A673 (cell line): ENCODE data around the gene TMPRSS6. TPM values are rescaled to one million over a fixed set of nuclear protein-coding genes. Genes with fewer than 3 reads are reported as not detected.

Experiments used
- BruUV-seq: library from RNA; stranded (reverse); fragments of 400-500 nt; replicated peaks from 2 replicates; lab custom pipeline; 2021; lab: Mats Ljungman, UMichigan
- CTCF ChIA-PET: fragments of 300-600 bp; sonication (Branson Sonifier 250); formaldehyde crosslinking; loops from one replicate; lab custom pipeline; 2022; ENCODE audit warnings: antibody characterized with exemption; lab: Charles Lee
- POLR2A ChIA-PET: fragments of 300-600 bp; sonication (Branson Sonifier 250); formaldehyde crosslinking; loops from one replicate; lab custom pipeline; 2022; ENCODE audit warnings: antibody characterized with exemption; ENCODE audit not compliant: low non-redundant PET; lab: Charles Lee
- DNase-seq: peaks from one replicate; pipeline ENCODE4 v3.0.0-alpha.2; 2015; ENCODE audit warnings: low spot score
- H3K27ac ChIP-seq: fragments of 200-600 bp; sonication (generic); 2 replicates; pipeline ENCODE4 v1.5.1; 2016; ENCODE audit warnings: mixed run types, low read depth, mild to moderate bottlenecking, mixed read lengths, antibody characterized with exemption, low read length; ENCODE audit not compliant: poor library complexity, severe bottlenecking
- H3K27me3 ChIP-seq: fragments of 200-600 bp; sonication (generic); replicated peaks from 2 replicates; pipeline ENCODE4 v1.6.1; 2017; ENCODE audit warnings: mixed run types, low read depth, mild to moderate bottlenecking, mixed read lengths, antibody characterized with exemption, low read length; ENCODE audit not compliant: insufficient read depth, poor library complexity
- H3K36me3 ChIP-seq: fragments of 200-600 bp; sonication (generic); 2 replicates; pipeline ENCODE4 v1.6.1; 2016; ENCODE audit warnings: mixed run types, mild to moderate bottlenecking, mixed read lengths, antibody characterized with exemption, low read length; ENCODE audit not compliant: insufficient read depth, poor library complexity, severe bottlenecking
- H3K4me1 ChIP-seq: fragments of 200-600 bp; sonication (generic); 2 replicates; pipeline ENCODE4 v1.6.1; 2017; ENCODE audit warnings: mixed run types, mild to moderate bottlenecking, mixed read lengths, antibody characterized with exemption, low read length; ENCODE audit not compliant: insufficient read depth, poor library complexity, severe bottlenecking
- H3K4me3 ChIP-seq: fragments of 200-600 bp; sonication (generic); 2 replicates; pipeline ENCODE4 v1.5.1; 2016; ENCODE audit warnings: low read depth, mixed run types, mild to moderate bottlenecking, mixed read lengths, low read length; ENCODE audit not compliant: poor library complexity, severe bottlenecking
- H3K9me3 ChIP-seq: fragments of 200-600 bp; sonication (generic); 2 replicates; pipeline ENCODE4 v1.6.1; 2016; ENCODE audit warnings: mixed run types, low read depth, mild to moderate bottlenecking, mixed read lengths, antibody characterized with exemption, low read length; ENCODE audit not compliant: poor library complexity, severe bottlenecking
- EZH2 ChIP-seq: fragments of 200-600 bp; sonication (generic); IDR thresholded peaks from 2 replicates; pipeline ENCODE4 v1.6.1; 2017; ENCODE audit warnings: borderline replicate concordance, low read depth, mild to moderate bottlenecking, mixed read lengths, antibody characterized with exemption, low read length; ENCODE audit not compliant: poor library complexity, severe bottlenecking
- intact Hi-C: fragments of 100-400 bp; cut with micrococcal nuclease; formaldehyde crosslinking; loops from one replicate; pipeline ENCODE4 v1.10.0; 2022; ENCODE audit not compliant: unreplicated experiment
- total RNA-seq: library from RNA; stranded (reverse); gene quantifications from 2 replicates; pipeline ENCODE4 v1.2.3, GENCODE V29; 2021
- TF ChIP-seq, protein P1 (sequence below): fragments of 300-800, 200-600 bp; sonication (generic); conservative IDR thresholded peaks from 2 replicates; pipeline ENCODE4 v1.5.1; 2017; ENCODE audit warnings: low read depth, mild to moderate bottlenecking, antibody characterized with exemption, low read length, moderate library complexity, mixed read lengths

The TMPRSS6 gene
- total RNA-seq, 1 experiment from 2014 or later: not detected

DNA sequence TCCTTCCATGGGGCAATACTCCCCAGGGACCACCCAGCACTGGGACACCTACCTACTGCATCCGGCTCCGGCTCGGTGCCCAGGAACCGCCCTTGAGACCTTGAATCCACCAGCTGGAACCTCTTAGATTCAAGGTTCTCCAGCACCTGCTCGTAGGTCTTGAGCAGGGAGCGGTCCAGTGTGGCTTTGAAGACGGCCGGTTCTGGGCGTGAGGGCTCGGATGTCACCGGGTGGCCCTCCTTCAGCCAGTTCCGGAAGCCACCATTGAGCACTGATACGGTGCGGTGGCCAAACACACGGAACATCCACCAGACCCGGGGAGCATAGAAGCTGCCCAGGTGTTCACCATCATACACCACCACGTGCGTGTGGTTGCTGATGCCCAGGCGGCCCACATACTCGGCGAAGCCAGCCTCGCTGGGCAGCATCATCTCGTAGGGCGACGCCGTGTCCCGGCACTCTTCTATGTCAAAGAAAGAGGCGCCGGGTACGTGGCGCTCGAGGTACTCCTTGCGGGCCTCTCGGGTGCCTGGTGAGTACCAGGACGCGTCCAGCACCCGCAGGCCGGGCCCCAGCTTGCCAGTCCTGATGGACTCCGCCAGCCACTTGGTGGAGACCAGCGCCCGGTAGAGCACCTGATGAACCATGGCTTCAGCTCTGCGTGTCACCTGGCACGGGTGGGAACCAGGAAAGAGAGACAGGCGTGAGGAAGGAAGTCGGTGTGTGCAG, 91.3 kb downstream of the TMPRSS6 start:
- Histone ChIP-seq H3K4me1 (peaks cover 8% of the 10 kb centered on the region), H3K27me3 (no peaks in the 10 kb centered on the region), H3K27ac (peak overlapping the region; percentile 93), H3K9me3 (no peaks in the 10 kb centered on the region), H3K36me3 (no peaks in the 10 kb centered on the region), H3K4me3 (peak overlapping the region; percentile 98)
- BruUV-seq: no TSS peak
- intact Hi-C loops: no loop called here
- no peak for TF ChIP-seq EZH2
- TF ChIP-seq, protein P1, sequence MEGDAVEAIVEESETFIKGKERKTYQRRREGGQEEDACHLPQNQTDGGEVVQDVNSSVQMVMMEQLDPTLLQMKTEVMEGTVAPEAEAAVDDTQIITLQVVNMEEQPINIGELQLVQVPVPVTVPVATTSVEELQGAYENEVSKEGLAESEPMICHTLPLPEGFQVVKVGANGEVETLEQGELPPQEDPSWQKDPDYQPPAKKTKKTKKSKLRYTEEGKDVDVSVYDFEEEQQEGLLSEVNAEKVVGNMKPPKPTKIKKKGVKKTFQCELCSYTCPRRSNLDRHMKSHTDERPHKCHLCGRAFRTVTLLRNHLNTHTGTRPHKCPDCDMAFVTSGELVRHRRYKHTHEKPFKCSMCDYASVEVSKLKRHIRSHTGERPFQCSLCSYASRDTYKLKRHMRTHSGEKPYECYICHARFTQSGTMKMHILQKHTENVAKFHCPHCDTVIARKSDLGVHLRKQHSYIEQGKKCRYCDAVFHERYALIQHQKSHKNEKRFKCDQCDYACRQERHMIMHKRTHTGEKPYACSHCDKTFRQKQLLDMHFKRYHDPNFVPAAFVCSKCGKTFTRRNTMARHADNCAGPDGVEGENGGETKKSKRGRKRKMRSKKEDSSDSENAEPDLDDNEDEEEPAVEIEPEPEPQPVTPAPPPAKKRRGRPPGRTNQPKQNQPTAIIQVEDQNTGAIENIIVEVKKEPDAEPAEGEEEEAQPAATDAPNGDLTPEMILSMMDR: no peak
- DNase-seq: no peak
- ChIA-PET POLR2A (no interaction called here), CTCF (interaction anchor here (0.5 kb wide), 1 partner anchor 73 kb away, joined by 4 read pairs; no protein-coding TSS in a partner anchor)

DNA sequence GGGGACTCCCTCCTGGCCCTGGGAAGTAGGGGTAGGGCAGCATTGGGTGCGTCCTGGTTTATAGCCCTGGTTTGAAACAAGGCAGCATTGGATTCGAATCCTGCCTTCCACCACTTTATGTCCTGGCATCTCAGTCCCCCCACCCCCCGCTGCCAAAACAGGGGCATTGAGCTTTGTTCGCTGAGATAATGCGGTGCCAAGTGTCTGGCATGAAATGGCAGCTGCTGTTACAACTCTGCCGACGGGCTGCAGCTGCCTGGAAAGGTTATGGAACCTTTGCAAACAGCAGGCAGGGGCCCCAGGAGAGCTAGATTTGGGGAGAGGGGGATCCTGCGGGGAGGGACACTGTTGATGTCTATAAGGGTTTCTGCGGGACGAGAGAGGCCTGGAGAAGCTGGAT, 92.2 kb downstream of the TMPRSS6 start:
- TF ChIP-seq, protein P1: no peak
- TF ChIP-seq EZH2: no peak
- ChIA-PET POLR2A (no interaction called here), CTCF (no interaction called here)
- no peak for DNase-seq
- Histone ChIP-seq H3K4me1 (peaks cover 7% of the 10 kb centered on the region), H3K4me3 (no peak overlapping the region), H3K27ac (no peak overlapping the region), H3K27me3 (no peaks in the 10 kb centered on the region), H3K36me3 (no peaks in the 10 kb centered on the region), H3K9me3 (no peaks in the 10 kb centered on the region)
- intact Hi-C loops: no loop called here
- no TSS peak for BruUV-seq

DNA sequence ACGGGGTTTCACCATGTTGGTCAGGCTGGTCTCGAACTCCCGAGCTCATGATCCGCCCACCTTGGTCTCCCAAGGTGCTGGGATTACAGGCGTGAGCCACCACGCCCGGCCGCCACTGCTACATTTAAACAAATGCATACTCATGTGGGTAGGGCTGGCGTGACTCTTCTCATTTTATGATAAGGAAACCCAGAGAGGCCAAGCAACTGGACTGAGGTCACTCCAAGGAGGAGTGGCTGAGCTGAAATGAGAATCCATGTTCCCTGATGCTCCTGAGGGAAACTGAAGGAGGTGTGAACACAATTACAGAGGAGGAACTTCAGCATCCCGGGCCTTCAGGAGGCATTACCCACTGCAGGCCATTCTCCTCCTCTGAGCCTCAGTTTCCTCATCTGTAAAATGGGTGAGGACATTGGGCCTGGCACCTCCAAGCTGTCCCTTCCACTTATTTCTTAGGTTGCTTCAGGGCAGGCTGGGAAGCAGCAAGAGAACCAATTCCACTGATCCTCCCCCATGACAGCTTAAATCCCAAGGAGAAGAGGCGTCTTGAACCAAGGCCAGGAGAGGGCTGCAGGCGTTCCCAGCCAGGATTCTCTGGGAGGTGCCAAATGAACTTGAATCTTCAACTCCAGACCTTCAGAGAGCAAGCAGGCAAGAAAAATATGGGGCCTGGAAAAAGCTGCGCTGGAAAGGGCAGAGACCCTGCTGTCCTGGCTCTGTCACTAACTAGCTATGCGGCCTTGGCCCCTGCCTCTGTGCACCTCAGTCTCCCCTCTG, 93.2 kb downstream of the TMPRSS6 start:
- no peaks in the 10 kb centered on the region for H3K36me3 ChIP-seq
- no TSS peak for BruUV-seq
- H3K9me3 ChIP-seq: no peaks in the 10 kb centered on the region

More for the DNA sequence above, 93.2 kb downstream of the TMPRSS6 start:
- ChIA-PET CTCF (interaction anchor here (0.7 kb wide), 1 partner anchor 224 kb away, joined by 6 read pairs; no protein-coding TSS in a partner anchor), POLR2A (no interaction called here)
- Histone ChIP-seq H3K4me3 (no peak overlapping the region), H3K4me1 (peaks cover 4% of the 10 kb centered on the region), H3K27me3 (no peaks in the 10 kb centered on the region), H3K27ac (no peak overlapping the region)
- TF ChIP-seq, protein P1: no peak
- no peak for TF ChIP-seq EZH2
- intact Hi-C loops: no loop called here
- no peak for DNase-seq
